SK-N-SH (cell line): ENCODE data around the gene HNRNPH3. TPM values are rescaled to one million over a fixed set of nuclear protein-coding genes. Genes with fewer than 3 reads are reported as not detected.

Experiments used
- CTCF ChIA-PET: fragments of 300-600, 350-600 bp; formaldehyde crosslinking; extraction: SDS; loops from one replicate; lab custom pipeline; 2021; lab: Yijun Ruan, JAX
- POLR2A ChIA-PET: fragments of 350-600 bp; sonication (Branson Sonifier 250); formaldehyde crosslinking; extraction: SDS; loops from one replicate; lab custom pipeline; 2020; ENCODE audit warnings: antibody characterized with exemption, inconsistent platforms; lab: Yijun Ruan, JAX
- DNase-seq: peaks from one replicate; pipeline ENCODE4 v3.0.0; 2012
- H2AFZ ChIP-seq: fragments of 200-600 bp; sonication (generic); 2 replicates; pipeline ENCODE4 v1.8.1; 2016; ENCODE audit warnings: antibody characterized with exemption, mild to moderate bottlenecking, low read depth
- H3F3A ChIP-seq: fragments of 200-600 bp; sonication (generic); replicated peaks from 2 replicates; pipeline ENCODE3; 2016; ENCODE audit warnings: antibody characterized with exemption, mild to moderate bottlenecking; ENCODE audit not compliant: insufficient read depth
- H3K27ac ChIP-seq, 2 experiments: fragments of 200-500 bp in 1 of 2; fragments of 200-600 bp in 1 of 2; sonication (Bioruptor generic) in 1 of 2; sonication (generic), shearing (Covaris generic) in 1 of 2; 2 replicates each; pipeline versions ENCODE4 v1.5.1 to v1.6.1; 2014 to 2016; ENCODE audit warnings: low read depth in 2 of 2, inconsistent platforms in 1 of 2, low read length in 1 of 2, mild to moderate bottlenecking in 1 of 2, mixed read lengths in 1 of 2
- H3K27me3 ChIP-seq: fragments of 200-600 bp; sonication (generic), shearing (Covaris generic); 2 replicates; pipeline ENCODE4 v1.6.1; 2016; ENCODE audit warnings: mixed run types; ENCODE audit not compliant: insufficient read depth
- H3K36me3 ChIP-seq, 2 experiments: fragments of 200-500 bp in 1 of 2; fragments of 200-600 bp in 1 of 2; sonication (Bioruptor generic) in 1 of 2; sonication (generic) in 1 of 2; replicated peaks in 1 of 2; 2 replicates each; pipeline versions ENCODE3 to v1.5.1; 2014 to 2016; ENCODE audit warnings: low read length in 1 of 2, mild to moderate bottlenecking in 1 of 2; ENCODE audit not compliant: insufficient read depth in 2 of 2, control insufficient read depth in 1 of 2
- H3K4me1 ChIP-seq, 2 experiments: fragments of 200-500 bp in 1 of 2; fragments of 200-600 bp in 1 of 2; sonication (Bioruptor generic) in 1 of 2; sonication (generic), shearing (Covaris generic) in 1 of 2; 2 replicates each; pipeline versions ENCODE4 v1.5.1 to v1.6.1; 2014 to 2016; ENCODE audit warnings: low read depth in 1 of 2, low read length in 1 of 2, mixed run types in 1 of 2; ENCODE audit not compliant: insufficient read depth in 2 of 2, control insufficient read depth in 1 of 2
- H3K4me2 ChIP-seq: fragments of 200-600 bp; sonication (generic), shearing (Covaris generic); 2 replicates; pipeline ENCODE4 v1.6.1; 2017; ENCODE audit warnings: mixed run types
- H3K4me3 ChIP-seq, 2 experiments: fragments of 200-500 bp in 1 of 2; fragments of 200-600 bp in 1 of 2; sonication (Bioruptor generic) in 1 of 2; sonication (generic), shearing (Covaris generic) in 1 of 2; 2 replicates each; pipeline versions ENCODE4 v1.5.1 to v1.8.1; 2014 to 2016; ENCODE audit warnings: low read depth in 2 of 2, inconsistent platforms in 1 of 2, low read length in 1 of 2, mild to moderate bottlenecking in 1 of 2, mixed read lengths in 1 of 2, moderate library complexity in 1 of 2
- H3K79me2 ChIP-seq: fragments of 200-600 bp; sonication (generic); 2 replicates; pipeline ENCODE4 v1.8.1; 2017; ENCODE audit warnings: mild to moderate bottlenecking; ENCODE audit not compliant: insufficient read depth
- H3K9ac ChIP-seq: fragments of 200-600 bp; sonication (generic); 2 replicates; pipeline ENCODE4 v1.6.1; 2017; ENCODE audit warnings: mixed run types
- H3K9me2 ChIP-seq: fragments of 200-600 bp; sonication (generic); 2 replicates; pipeline ENCODE4 v1.6.1; 2017; ENCODE audit warnings: mixed run types
- H3K9me3 ChIP-seq: fragments of 200-600 bp; sonication (generic); 2 replicates; pipeline ENCODE4 v1.6.1; 2017; ENCODE audit warnings: mixed run types, mild to moderate bottlenecking, moderate library complexity
- H4K20me1 ChIP-seq: fragments of 200-600 bp; sonication (generic); 2 replicates; pipeline ENCODE4 v1.6.1; 2017; ENCODE audit warnings: mild to moderate bottlenecking, mixed run types; ENCODE audit not compliant: insufficient read depth
- CHD2 ChIP-seq: fragments of 150-350 bp; IDR thresholded peaks from 2 replicates; pipeline ENCODE4 v1.6.1; 2018; ENCODE audit warnings: low read length; ENCODE audit not compliant: partially characterized antibody
- CTCF ChIP-seq: fragments of 200-600 bp; sonication (generic); IDR thresholded peaks from 2 replicates; pipeline ENCODE4 v1.6.1; 2017; ENCODE audit warnings: antibody characterized with exemption, mild to moderate bottlenecking, moderate library complexity
- ELF1 ChIP-seq: IDR thresholded peaks from 2 replicates; pipeline ENCODE4 v1.4.0; 2012
- EP300 ChIP-seq, 2 experiments: IDR thresholded peaks; 2 replicates each; pipeline versions ENCODE4 v1.4.0 to v1.6.1; 2012; ENCODE audit warnings: borderline replicate concordance in 1 of 2, low read depth in 1 of 2, low read length in 1 of 2
- FOSL2 ChIP-seq: IDR thresholded peaks from 2 replicates; pipeline ENCODE4 v1.4.0; 2012; ENCODE audit warnings: low read depth, mild to moderate bottlenecking, moderate library complexity, borderline replicate concordance
- FOXJ3 ChIP-seq: sonication (generic); formaldehyde crosslinking; IDR thresholded peaks from 2 replicates; pipeline ENCODE4 v1.5.1; 2020; ENCODE audit warnings: mild to moderate bottlenecking, missing genetic modification reagents
- GABPA ChIP-seq: IDR thresholded peaks from 2 replicates; pipeline ENCODE4 v1.4.0; 2012; ENCODE audit warnings: low read depth, mild to moderate bottlenecking
- GATA2 ChIP-seq: sonication (generic); formaldehyde crosslinking; IDR thresholded peaks from 2 replicates; pipeline ENCODE4 v1.5.0; 2020; ENCODE audit warnings: mild to moderate bottlenecking, missing genetic modification reagents
- MAX ChIP-seq: IDR thresholded peaks from 2 replicates; pipeline ENCODE4 v1.4.0; 2012; ENCODE audit warnings: low read depth
- RAD21 ChIP-seq: IDR thresholded peaks from 2 replicates; pipeline ENCODE4 v1.6.1; 2012; ENCODE audit warnings: mild to moderate bottlenecking, low read length
- REST ChIP-seq: IDR thresholded peaks from 2 replicates; pipeline ENCODE4 v1.6.1; 2012; ENCODE audit warnings: mild to moderate bottlenecking, low read depth, low read length, moderate library complexity
- RFX5 ChIP-seq: IDR thresholded peaks from 2 replicates; pipeline ENCODE4 v1.6.1; 2012; ENCODE audit warnings: mild to moderate bottlenecking, improper control_type of control experiment, low read length
- RXRA ChIP-seq: IDR thresholded peaks from 2 replicates; pipeline ENCODE4 v1.4.0; 2012; ENCODE audit warnings: low read depth, mild to moderate bottlenecking, borderline replicate concordance
- TEAD4 ChIP-seq: IDR thresholded peaks from 2 replicates; pipeline ENCODE4 v1.4.0; 2012; ENCODE audit warnings: mild to moderate bottlenecking, borderline replicate concordance; ENCODE audit not compliant: insufficient read depth
- YY1 ChIP-seq: IDR thresholded peaks from 2 replicates; pipeline ENCODE4 v1.4.0; 2012; ENCODE audit warnings: low read depth, mild to moderate bottlenecking
- ZBTB33 ChIP-seq: IDR thresholded peaks from 2 replicates; pipeline ENCODE4 v1.4.0; 2012; ENCODE audit warnings: low read depth, borderline replicate concordance
- WGBS: methylation state at CpG from one replicate; pipeline ENCODE4 v1.1.6; 2017; ENCODE audit warnings: low lambda C conversion rate; 5-methylcytosine and 5-hydroxymethylcytosine counted together
- polyA plus RNA-seq, 3 experiments: library from polyadenylated mRNA; depleted of rRNA; stranded (reverse); fragments of >200 nt; gene quantifications; 2 replicates each; pipeline ENCODE4 v1.2.3, GENCODE V29; 2012

Gene HNRNPH3
- polyA plus RNA-seq, 1 of the 3 experiments (the other 2 are of a cell fraction): 73.0 TPM

- no peaks in the 10 kb centered on the region for H3K36me3 ChIP-seq
Observed at GRCh38 chr10:68303849-68304412, 27.9 kb upstream of the HNRNPH3 start.

GRCh38 chr10:68305854-68306253 lies 26.0 kb upstream of the HNRNPH3 start:
- no peak for DNase-seq
- H3K4me2 ChIP-seq: no peak overlapping the region
- no peak overlapping the region for H3K27ac ChIP-seq
- no peaks in the 10 kb centered on the region for H3K9me3 ChIP-seq
- H3K27me3 ChIP-seq: no peaks in the 10 kb centered on the region
- no peaks in the 10 kb centered on the region for H3K36me3 ChIP-seq
- H3K9ac ChIP-seq: no peak overlapping the region
- CTCF ChIA-PET: interaction anchor here (1.3 to 1.8 kb wide), 3 partner anchors 15 to 149 kb away, joined by 3 to 8 read pairs (median 3); no protein-coding TSS in a partner anchor
- no peak overlapping the region for H2AFZ ChIP-seq
- POLR2A ChIA-PET: no interaction called here
- H3K4me3 ChIP-seq: no peak overlapping the region
- peaks cover 7% of the 10 kb centered on the region for H3F3A ChIP-seq
- no peaks in the 10 kb centered on the region for H3K79me2 ChIP-seq
- H3K9me2 ChIP-seq: no peaks in the 10 kb centered on the region; the same call in 1 of the 2 replicates
- peaks cover 0 to 4% of the 10 kb centered on the region in 2 experiments; a peak in 1 of 4 replicates for H3K4me1 ChIP-seq
- 67% methylated on average over 1 of the region's 1 CpG for WGBS
- no peaks in the 10 kb centered on the region for H4K20me1 ChIP-seq
- TF ChIP-seq RAD21 (no peak), GATA2 (CRISPR knock-in tag) (no peak), CHD2 (no peak), FOSL2 (no peak), RXRA (no peak), REST (no peak), RFX5 (no peak), MAX (no peak), TEAD4 (no peak), FOXJ3 (CRISPR knock-in tag) (no peak), EP300 (IDR thresholded peaks at IDR 0.05; ENCODE audit: borderline replicate concordance in 1 of 2, low read depth in 1 of 2, low read length in 1 of 2) (no peak), ELF1 (no peak), GABPA (no peak), ZBTB33 (no peak)

More at GRCh38 chr10:68303849-68304412, 27.9 kb upstream of the HNRNPH3 start:
- H3K27me3 ChIP-seq: no peaks in the 10 kb centered on the region
- CTCF ChIA-PET: interaction anchor here (0.9 to 5.6 kb wide), 5 partner anchors 10 to 448 kb away, joined by 4 to 111 read pairs (median 14); no protein-coding TSS in a partner anchor
- H3K4me1 ChIP-seq: peaks cover 0 to 4% of the 10 kb centered on the region in 2 experiments; a peak in 1 of 4 replicates
- no peak for DNase-seq
- H3K27ac ChIP-seq: no peak overlapping the region
- no peak overlapping the region for H3K9ac ChIP-seq
- H3K9me2 ChIP-seq: no peaks in the 10 kb centered on the region; the same call in 1 of the 2 replicates
- no peaks in the 10 kb centered on the region for H3K9me3 ChIP-seq
- WGBS: 82% methylated on average over 7 of the region's 7 CpGs
- peak overlapping the region; percentile 46; the same call in 1 of the 2 replicates for H2AFZ ChIP-seq
- no peak overlapping the region for H3K4me3 ChIP-seq
- TF ChIP-seq YY1 (no peak), CTCF (no peak)
- H3K79me2 ChIP-seq: no peaks in the 10 kb centered on the region
- no peaks in the 10 kb centered on the region for H4K20me1 ChIP-seq
- no peak overlapping the region for H3K4me2 ChIP-seq
- POLR2A ChIA-PET: no interaction called here
- H3F3A ChIP-seq: peaks cover 7% of the 10 kb centered on the region
